ENCODE results near the gene ZNF771.
"Not testable (repeated sequence)": the region's sequence is repeated elsewhere in the genome, so short reads cannot be mapped to it uniquely, and the experiment has no call there.

ZNF771 gene

DNA sequence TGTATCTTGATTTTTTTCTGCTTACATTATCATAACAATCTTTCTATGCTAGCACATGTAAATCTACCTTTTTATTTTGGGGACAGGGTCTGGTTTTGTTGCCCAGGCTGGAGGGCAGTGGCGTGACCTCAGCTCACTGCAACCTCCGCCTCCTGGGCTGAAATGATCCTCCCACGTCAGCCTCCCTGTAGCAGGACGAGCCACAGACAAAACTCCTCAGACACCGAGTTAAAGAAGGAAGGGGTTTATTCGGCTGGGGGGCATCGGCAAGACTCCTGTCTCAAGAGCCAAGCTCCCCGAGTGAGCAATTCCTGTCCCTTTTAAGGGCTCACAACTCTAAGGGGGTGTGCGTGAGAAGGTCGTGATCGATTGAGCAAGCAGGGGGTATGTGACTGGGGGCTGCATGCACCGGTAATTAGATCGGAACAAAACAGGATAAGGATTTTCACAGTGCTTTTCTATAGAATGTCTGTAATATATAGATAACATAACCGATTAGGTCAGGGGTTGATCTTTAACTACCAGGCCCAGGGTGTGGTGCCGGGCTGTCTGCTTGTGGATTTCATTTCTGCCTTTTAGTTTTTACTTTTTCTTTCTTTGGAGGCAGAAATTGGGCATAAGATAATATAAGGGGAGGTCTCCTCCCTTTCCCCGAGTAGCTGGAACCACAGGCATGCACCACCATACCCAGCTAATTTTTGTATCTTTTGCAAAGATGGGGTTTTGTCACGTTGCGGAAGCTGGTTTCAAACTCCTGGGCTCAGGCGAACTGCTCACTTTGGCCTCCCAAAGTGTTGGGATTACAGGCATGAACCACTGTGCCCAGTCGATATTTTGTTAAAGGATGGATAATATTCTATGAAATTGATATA is 45.5 kb downstream of the ZNF771 start:
- H3K27ac ChIP-seq (ENCODE audit: insufficient read depth in 1 of 2, low read depth in 1 of 2, low read length in 2 of 2, poor library complexity in 1 of 2, severe bottlenecking in 2 of 2); H3K27me3 ChIP-seq (replicated peaks in 2 of 5; ENCODE audit: control insufficient read depth in 4 of 5, insufficient read depth in 5 of 5, low read length in 4 of 5); H3K9me3 ChIP-seq (ENCODE audit: control extremely low read depth in 1 of 5, control insufficient read depth in 4 of 5, insufficient read depth in 2 of 5, low read depth in 1 of 5, low read length in 4 of 5); H3K4me3 ChIP-seq (ENCODE audit: control insufficient read depth in 1 of 7, extremely low read depth in 1 of 7, insufficient read depth in 4 of 7, low read depth in 2 of 7, low read length in 6 of 7); DNase-seq; POLR2A ChIA-PET; H3K36me3 ChIP-seq (ENCODE audit: control insufficient read depth in 4 of 4, insufficient read depth in 4 of 4, low read length in 3 of 4): not testable (repeated sequence)
- WGBS (ENCODE audit: insufficient coverage) = 78% methylated on average over 9 of the region's 20 CpGs
- peaks cover 7 to 55% (median 11%) of the 10 kb centered on the region in 4 experiments for H3K4me1 ChIP-seq (ENCODE audit: control extremely low read depth in 1 of 4, control insufficient read depth in 4 of 4, insufficient read depth in 4 of 4, low read length in 3 of 4)
- CTCF ChIA-PET = interaction anchor here (2.3 kb wide), 1 partner anchor 20 kb away, joined by 5 read pairs; the partner anchor contains the start of gene ITGAL

- DNase-seq = no peak
- no peaks in the 10 kb centered on the region for H3K27me3 ChIP-seq (replicated peaks in 2 of 5; ENCODE audit: control insufficient read depth in 4 of 5, insufficient read depth in 5 of 5, low read length in 4 of 5)
- POLR2A ChIA-PET = no interaction called here
- no CpG with 5 or more reads among the region's 1 CpG for WGBS (ENCODE audit: insufficient coverage)
- H3K4me3 ChIP-seq (ENCODE audit: control insufficient read depth in 1 of 7, extremely low read depth in 1 of 7, insufficient read depth in 4 of 7, low read depth in 2 of 7, low read length in 6 of 7) = no peak overlapping the region
- no peaks in the 10 kb centered on the region for H3K36me3 ChIP-seq (ENCODE audit: control insufficient read depth in 4 of 4, insufficient read depth in 4 of 4, low read length in 3 of 4)
- no peaks in the 10 kb centered on the region for H3K9me3 ChIP-seq (ENCODE audit: control extremely low read depth in 1 of 5, control insufficient read depth in 4 of 5, insufficient read depth in 2 of 5, low read depth in 1 of 5, low read length in 4 of 5)
- peaks cover 21 to 76% (median 35%) of the 10 kb centered on the region in 4 experiments for H3K4me1 ChIP-seq (ENCODE audit: control extremely low read depth in 1 of 4, control insufficient read depth in 4 of 4, insufficient read depth in 4 of 4, low read length in 3 of 4)
- CTCF ChIA-PET = interaction anchor here (0.5 to 6.0 kb wide), 7 partner anchors 9 to 182 kb away, joined by 3 to 37 read pairs (median 3); partner anchors contain the start of genes ITGAL and SEPHS2
- no peak overlapping the region for H3K27ac ChIP-seq (ENCODE audit: insufficient read depth in 1 of 2, low read depth in 1 of 2, low read length in 2 of 2, poor library complexity in 1 of 2, severe bottlenecking in 2 of 2)
Measured at GRCh38 chr16:30456302-30456701, 48.9 kb downstream of the ZNF771 start.

DNA sequence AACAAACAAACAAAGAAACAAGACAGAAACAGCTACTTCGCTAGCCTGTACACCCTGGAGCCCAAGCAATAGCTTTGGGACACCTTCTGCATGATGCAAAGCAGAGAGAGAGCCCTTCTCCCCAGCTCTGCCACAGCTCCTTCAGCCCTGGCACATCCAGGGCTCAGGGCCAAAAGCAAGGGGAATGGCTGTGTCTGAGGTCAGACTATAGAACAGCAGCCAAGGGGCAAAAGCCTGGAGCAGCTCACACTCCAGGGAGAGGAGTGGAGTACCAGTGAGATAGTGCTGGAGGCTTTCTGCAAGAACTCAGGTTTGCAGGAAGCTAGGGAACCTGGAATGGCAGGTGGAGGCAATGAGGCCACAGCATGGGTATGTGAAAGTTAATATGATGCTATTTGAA is 49.9 kb downstream of the ZNF771 start:
- WGBS (ENCODE audit: insufficient coverage) = no CpG with 5 or more reads among the region's 1 CpG
- Histone ChIP-seq H3K9me3 (ENCODE audit: control extremely low read depth in 1 of 5, control insufficient read depth in 4 of 5, insufficient read depth in 2 of 5, low read depth in 1 of 5, low read length in 4 of 5) (no peaks in the 10 kb centered on the region), H3K36me3 (ENCODE audit: control insufficient read depth in 4 of 4, insufficient read depth in 4 of 4, low read length in 3 of 4) (no peaks in the 10 kb centered on the region), H3K4me3 (ENCODE audit: control insufficient read depth in 1 of 7, extremely low read depth in 1 of 7, insufficient read depth in 4 of 7, low read depth in 2 of 7, low read length in 6 of 7) (no peak overlapping the region), H3K27ac (ENCODE audit: insufficient read depth in 1 of 2, low read depth in 1 of 2, low read length in 2 of 2, poor library complexity in 1 of 2, severe bottlenecking in 2 of 2) (no peak overlapping the region), H3K4me1 (ENCODE audit: control extremely low read depth in 1 of 4, control insufficient read depth in 4 of 4, insufficient read depth in 4 of 4, low read length in 3 of 4) (peaks cover 17 to 82% (median 39%) of the 10 kb centered on the region in 4 experiments), H3K27me3 (replicated peaks in 2 of 5; ENCODE audit: control insufficient read depth in 4 of 5, insufficient read depth in 5 of 5, low read length in 4 of 5) (no peaks in the 10 kb centered on the region)
- ChIA-PET POLR2A (no interaction called here), CTCF (interaction anchor here (1.0 to 6.0 kb wide), 6 partner anchors 10 to 28 kb away, joined by 3 to 37 read pairs (median 4); partner anchors contain the start of genes DCTPP1, ITGAL and SEPHS2)
- no peak for DNase-seq

DNA sequence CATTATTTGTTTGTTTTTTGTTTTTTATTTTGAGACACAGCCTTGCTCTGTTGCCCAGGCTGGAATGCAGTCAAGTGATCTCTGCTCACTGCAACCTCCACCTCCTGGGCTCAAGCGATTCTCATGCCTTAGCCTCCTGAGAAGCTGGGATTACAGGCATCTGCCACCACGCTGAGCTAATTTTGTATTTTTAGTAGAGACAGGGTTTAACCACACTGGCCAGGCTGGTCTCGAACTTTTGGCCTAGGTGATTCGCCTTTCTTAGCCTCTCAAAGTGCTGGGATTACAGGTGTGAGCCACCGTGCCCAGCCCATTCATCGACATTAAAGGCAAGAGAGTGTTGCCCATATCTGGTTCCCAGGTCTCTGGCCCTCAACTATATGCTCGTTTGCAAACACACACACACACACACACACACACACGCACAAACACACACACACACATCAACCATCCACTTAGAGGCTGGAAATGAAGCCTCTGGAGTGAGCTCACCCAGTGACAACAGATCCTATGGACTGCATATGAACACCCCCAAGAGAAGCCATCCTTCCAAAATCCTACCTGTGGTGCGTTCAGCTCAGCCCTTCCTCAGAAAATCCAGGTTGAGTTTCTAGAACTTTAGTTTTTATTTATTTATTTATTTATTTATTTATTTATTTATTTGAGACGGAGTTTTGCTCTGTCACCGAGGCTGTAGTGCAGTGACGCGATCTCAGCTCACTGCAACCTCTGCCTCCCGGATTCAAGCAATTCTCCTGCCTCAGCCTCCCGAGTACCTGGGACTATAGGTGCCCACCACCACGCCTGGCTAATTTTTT is 50.5 kb downstream of the ZNF771 start:
- WGBS (ENCODE audit: insufficient coverage) = 91% methylated on average over 13 of the region's 16 CpGs
- Histone ChIP-seq H3K27me3 (replicated peaks in 2 of 5; ENCODE audit: control insufficient read depth in 4 of 5, insufficient read depth in 5 of 5, low read length in 4 of 5) (no peaks in the 10 kb centered on the region), H3K4me3 (ENCODE audit: control insufficient read depth in 1 of 7, extremely low read depth in 1 of 7, insufficient read depth in 4 of 7, low read depth in 2 of 7, low read length in 6 of 7) (no peak overlapping the region), H3K27ac (ENCODE audit: insufficient read depth in 1 of 2, low read depth in 1 of 2, low read length in 2 of 2, poor library complexity in 1 of 2, severe bottlenecking in 2 of 2) (peak overlapping the region in 1 of 2 experiments; percentile 91), H3K4me1 (ENCODE audit: control extremely low read depth in 1 of 4, control insufficient read depth in 4 of 4, insufficient read depth in 4 of 4, low read length in 3 of 4) (peaks cover 13 to 75% (median 39%) of the 10 kb centered on the region in 4 experiments), H3K9me3 (ENCODE audit: control extremely low read depth in 1 of 5, control insufficient read depth in 4 of 5, insufficient read depth in 2 of 5, low read depth in 1 of 5, low read length in 4 of 5) (no peaks in the 10 kb centered on the region), H3K36me3 (ENCODE audit: control insufficient read depth in 4 of 4, insufficient read depth in 4 of 4, low read length in 3 of 4) (no peaks in the 10 kb centered on the region)
- ChIA-PET POLR2A (interaction anchor here (0.6 to 1.8 kb wide), 5 partner anchors 8 to 34 kb away, joined by 3 to 8 read pairs (median 3); partner anchors contain the start of genes ITGAL and SEPHS2), CTCF (interaction anchor here (0.9 to 6.0 kb wide), 11 partner anchors 10 to 89 kb away, joined by 3 to 37 read pairs (median 4); partner anchors contain the start of genes DCTPP1, ITGAL and SEPHS2)
- DNase-seq = peak in 1 of 3 donors; percentile 26

GRCh38 chr16:30458561-30459394 is 51.4 kb downstream of the ZNF771 start:
- no peaks in the 10 kb centered on the region for H3K36me3 ChIP-seq (ENCODE audit: control insufficient read depth in 4 of 4, insufficient read depth in 4 of 4, low read length in 3 of 4)
- no peaks in the 10 kb centered on the region for H3K9me3 ChIP-seq (ENCODE audit: control extremely low read depth in 1 of 5, control insufficient read depth in 4 of 5, insufficient read depth in 2 of 5, low read depth in 1 of 5, low read length in 4 of 5)
- ChIA-PET CTCF (interaction anchor here (0.6 to 6.0 kb wide), 9 partner anchors 9 to 380 kb away, joined by 3 to 37 read pairs (median 4); partner anchors contain the start of genes DCTPP1, ITGAL and SEPHS2), POLR2A (interaction anchor here (0.6 to 1.8 kb wide), 5 partner anchors 9 to 33 kb away, joined by 3 to 8 read pairs (median 3); partner anchors contain the start of genes ITGAL and SEPHS2)
- peak overlapping the region; percentile 88 to 91 for H3K27ac ChIP-seq (ENCODE audit: insufficient read depth in 1 of 2, low read depth in 1 of 2, low read length in 2 of 2, poor library complexity in 1 of 2, severe bottlenecking in 2 of 2)
- WGBS (ENCODE audit: insufficient coverage) = 49% methylated on average over 16 of the region's 22 CpGs
- no peaks in the 10 kb centered on the region for H3K27me3 ChIP-seq (replicated peaks in 2 of 5; ENCODE audit: control insufficient read depth in 4 of 5, insufficient read depth in 5 of 5, low read length in 4 of 5)
- peak overlapping the region in 2 of 7 experiments; percentile 31 to 60 for H3K4me3 ChIP-seq (ENCODE audit: control insufficient read depth in 1 of 7, extremely low read depth in 1 of 7, insufficient read depth in 4 of 7, low read depth in 2 of 7, low read length in 6 of 7)
- H3K4me1 ChIP-seq (ENCODE audit: control extremely low read depth in 1 of 4, control insufficient read depth in 4 of 4, insufficient read depth in 4 of 4, low read length in 3 of 4) = peaks cover 13 to 67% (median 39%) of the 10 kb centered on the region in 4 experiments
- peak; percentile 94 to 99 (median 99) for DNase-seq

- POLR2A ChIA-PET = interaction anchor here (1.8 kb wide), 1 partner anchor 13 kb away, joined by 8 read pairs; the partner anchor contains the start of gene ITGAL
- peak overlapping the region; percentile 88 to 91 for H3K27ac ChIP-seq (ENCODE audit: insufficient read depth in 1 of 2, low read depth in 1 of 2, low read length in 2 of 2, poor library complexity in 1 of 2, severe bottlenecking in 2 of 2)
- no peak for DNase-seq
- no peaks in the 10 kb centered on the region for H3K27me3 ChIP-seq (replicated peaks in 2 of 5; ENCODE audit: control insufficient read depth in 4 of 5, insufficient read depth in 5 of 5, low read length in 4 of 5)
- peaks cover 13 to 61% (median 39%) of the 10 kb centered on the region in 4 experiments for H3K4me1 ChIP-seq (ENCODE audit: control extremely low read depth in 1 of 4, control insufficient read depth in 4 of 4, insufficient read depth in 4 of 4, low read length in 3 of 4)
- CTCF ChIA-PET = interaction anchor here (0.8 to 6.0 kb wide), 8 partner anchors 9 to 76 kb away, joined by 3 to 37 read pairs (median 4); partner anchors contain the start of genes DCTPP1, ITGAL and SEPHS2
- no peaks in the 10 kb centered on the region for H3K36me3 ChIP-seq (ENCODE audit: control insufficient read depth in 4 of 4, insufficient read depth in 4 of 4, low read length in 3 of 4)
- peak overlapping the region in 2 of 7 experiments; percentile 31 to 60 for H3K4me3 ChIP-seq (ENCODE audit: control insufficient read depth in 1 of 7, extremely low read depth in 1 of 7, insufficient read depth in 4 of 7, low read depth in 2 of 7, low read length in 6 of 7)
- WGBS (ENCODE audit: insufficient coverage) = 93% methylated on average over 10 of the region's 11 CpGs
- no peaks in the 10 kb centered on the region for H3K9me3 ChIP-seq (ENCODE audit: control extremely low read depth in 1 of 5, control insufficient read depth in 4 of 5, insufficient read depth in 2 of 5, low read depth in 1 of 5, low read length in 4 of 5)
Measured at GRCh38 chr16:30459456-30459855, 52.0 kb downstream of the ZNF771 start.

All from common myeloid progenitor, CD34-positive (primary cell).